Amniotic stem cell (primary cell): ENCODE data around the gene EPHA10.

ENCODE experiments used
- DNase-seq: peaks from one replicate; lab custom pipeline; 2025; lab: John Stamatoyannopoulos, UW

The EPHA10 gene

GRCh38 chr1:37673920-37674319 lies 91.0 kb downstream of the EPHA10 start:
- DNase-seq, result no peak

GRCh38 chr1:37672136-37672870 lies 92.6 kb downstream of the EPHA10 start:
- DNase-seq, result no peak

- DNase-seq, result no peak
Measured at GRCh38 chr1:37671261-37671660, 93.7 kb downstream of the EPHA10 start.

GRCh38 chr1:37670133-37670532 lies 94.8 kb downstream of the EPHA10 start:
- no peak for DNase-seq

GRCh38 chr1:37667023-37667671 lies 97.8 kb downstream of the EPHA10 start:
- no peak for DNase-seq

GRCh38 chr1:37666241-37666867 lies 98.6 kb downstream of the EPHA10 start:
- DNase-seq, result no peak
